GM13976 (cell line): ENCODE data around the gene NRARP.
A peak's percentile ranks its signal among the peaks of the same experiment; 100 is the strongest.

Experiments
- DNase-seq: peaks from one replicate; pipeline ENCODE4 v3.0.0; 2012; ENCODE audit warnings: low spot score
- in situ Hi-C: fragments of 300-500 bp; cut with MboI; formaldehyde crosslinking; loops from one replicate; pipeline ENCODE4 v1.12.0; 2022; ENCODE audit warnings: low sequenced_read_pairs, mixed read lengths, inconsistent platforms; ENCODE audit not compliant: unreplicated experiment
- TF ChIP-seq, protein P1 (sequence below): IDR thresholded peaks from 2 replicates; pipeline ENCODE4 v1.5.1; 2012; ENCODE audit warnings: borderline replicate concordance, mild to moderate bottlenecking; ENCODE audit not compliant: insufficient read depth; ENCODE audit errors: extremely low read depth, missing control alignments, control extremely low read depth

The NRARP gene

GRCh38 chr9:137304383-137305059, 2.5 kb upstream of the NRARP start:
- TF ChIP-seq, protein P1, sequence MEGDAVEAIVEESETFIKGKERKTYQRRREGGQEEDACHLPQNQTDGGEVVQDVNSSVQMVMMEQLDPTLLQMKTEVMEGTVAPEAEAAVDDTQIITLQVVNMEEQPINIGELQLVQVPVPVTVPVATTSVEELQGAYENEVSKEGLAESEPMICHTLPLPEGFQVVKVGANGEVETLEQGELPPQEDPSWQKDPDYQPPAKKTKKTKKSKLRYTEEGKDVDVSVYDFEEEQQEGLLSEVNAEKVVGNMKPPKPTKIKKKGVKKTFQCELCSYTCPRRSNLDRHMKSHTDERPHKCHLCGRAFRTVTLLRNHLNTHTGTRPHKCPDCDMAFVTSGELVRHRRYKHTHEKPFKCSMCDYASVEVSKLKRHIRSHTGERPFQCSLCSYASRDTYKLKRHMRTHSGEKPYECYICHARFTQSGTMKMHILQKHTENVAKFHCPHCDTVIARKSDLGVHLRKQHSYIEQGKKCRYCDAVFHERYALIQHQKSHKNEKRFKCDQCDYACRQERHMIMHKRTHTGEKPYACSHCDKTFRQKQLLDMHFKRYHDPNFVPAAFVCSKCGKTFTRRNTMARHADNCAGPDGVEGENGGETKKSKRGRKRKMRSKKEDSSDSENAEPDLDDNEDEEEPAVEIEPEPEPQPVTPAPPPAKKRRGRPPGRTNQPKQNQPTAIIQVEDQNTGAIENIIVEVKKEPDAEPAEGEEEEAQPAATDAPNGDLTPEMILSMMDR, result no peak
- no peak for DNase-seq
- in situ Hi-C loops, result no loop called here

DNA sequence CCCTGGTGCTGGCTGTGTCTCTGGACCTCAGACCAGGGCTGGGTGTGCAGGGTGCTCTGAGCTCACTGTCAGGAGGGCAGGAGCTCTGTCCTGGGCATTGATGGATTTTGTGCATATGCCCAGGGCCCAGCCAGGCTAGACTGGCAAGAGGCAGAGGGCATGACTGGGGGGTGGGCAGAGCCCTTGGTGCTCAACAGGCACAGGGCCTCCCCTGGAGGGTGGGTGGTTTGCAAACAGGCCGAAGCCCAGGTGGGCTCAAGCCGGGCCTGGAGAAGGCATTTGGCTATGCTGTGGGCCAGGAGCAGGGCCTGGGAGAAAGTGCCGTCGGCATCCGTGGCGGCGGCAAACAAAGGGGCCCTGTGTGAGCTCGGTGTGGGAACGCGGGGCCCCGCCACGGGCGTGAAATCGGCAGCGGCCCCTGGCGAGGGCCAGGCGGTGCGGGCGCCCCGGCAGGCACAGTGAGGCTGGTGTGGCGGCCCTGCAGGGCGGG, 1.9 kb upstream of the NRARP start:
- TF ChIP-seq, protein P1, result no peak
- in situ Hi-C loops, result no loop called here
- no peak for DNase-seq

- in situ Hi-C loops, result no loop called here
- TF ChIP-seq, protein P1, result no peak
- no peak for DNase-seq
Measured at GRCh38 chr9:137303151-137303892, 1.3 kb upstream of the NRARP start.

- no peak for DNase-seq
- in situ Hi-C loops, result no loop called here
- TF ChIP-seq, protein P1, result peak; percentile 47
Measured at GRCh38 chr9:137302449-137303150, 529 bp upstream of the NRARP start.

- TF ChIP-seq, protein P1, result peak; percentile 64
- peak; percentile 73 for DNase-seq
- in situ Hi-C loops, result no loop called here
Measured at GRCh38 chr9:137301081-137301947, 757 bp downstream of the NRARP start.

DNA sequence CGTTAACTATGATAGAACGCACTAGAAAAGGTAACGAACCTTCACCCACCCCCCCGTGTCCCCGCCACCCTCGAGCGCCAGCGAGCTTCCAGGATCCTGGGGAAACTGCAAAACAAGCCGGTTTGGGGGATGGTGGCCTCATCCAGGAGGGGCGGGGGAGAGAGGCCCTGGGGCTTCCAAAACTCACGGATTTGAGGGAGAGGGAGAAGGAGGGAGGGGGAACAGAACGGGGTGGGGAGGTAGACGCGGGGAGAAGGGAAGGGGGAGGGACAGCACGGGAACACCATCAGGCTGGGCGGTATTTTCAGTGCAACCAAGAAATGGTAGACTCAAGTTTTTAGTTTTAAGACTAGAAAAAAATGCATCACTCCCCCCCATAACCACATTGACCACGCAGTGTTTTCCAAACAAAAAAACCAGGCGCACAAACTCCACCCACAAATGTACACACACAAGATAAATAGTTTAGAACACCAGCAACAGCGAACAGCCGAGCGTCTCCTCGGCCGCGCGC, 1.4 kb downstream of the NRARP start:
- in situ Hi-C loops, result no loop called here
- no peak for DNase-seq
- TF ChIP-seq, protein P1, result no peak
